IPS-NIHi11 (cell line): ENCODE data around the gene EYA3.

Experiments used
- DNase-seq: peaks from one replicate; pipeline ENCODE4 v3.0.0; 2012; ENCODE audit warnings: mixed read lengths, low spot score

EYA3 gene

GRCh38 chr1:27967884-27968466 is 120.4 kb downstream of the EYA3 start:
- no peak for DNase-seq

- DNase-seq = no peak
Observed at GRCh38 chr1:27967106-27967883, 121.1 kb downstream of the EYA3 start.

- DNase-seq = no peak
Observed at GRCh38 chr1:27966402-27967105, 121.9 kb downstream of the EYA3 start.

- no peak for DNase-seq
Observed at GRCh38 chr1:27963393-27963792, 125.0 kb downstream of the EYA3 start.

- peak; percentile 55 for DNase-seq
Observed at GRCh38 chr1:27961646-27962221, 126.7 kb downstream of the EYA3 start.

- DNase-seq = no peak
Observed at GRCh38 chr1:27960762-27961645, 127.4 kb downstream of the EYA3 start.

GRCh38 chr1:27959792-27960603 is 128.4 kb downstream of the EYA3 start, which contains the start of gene XKR8:
Gene XKR8 (plus strand): TSS chr1:27959973. CDS start chr1:27960070, 97 bp downstream.
- peak; percentile 99 for DNase-seq

- no peak for DNase-seq
Observed at GRCh38 chr1:27958513-27958912, 129.9 kb downstream of the EYA3 start.

GRCh38 chr1:27957655-27958054 is 130.8 kb downstream of the EYA3 start:
- DNase-seq = no peak

- DNase-seq = no peak
Observed at GRCh38 chr1:27956761-27957160, 131.6 kb downstream of the EYA3 start.

- no peak for DNase-seq
Observed at GRCh38 chr1:27955076-27955475, 133.3 kb downstream of the EYA3 start.

- no peak for DNase-seq
Observed at GRCh38 chr1:27954186-27954585, 134.2 kb downstream of the EYA3 start.

GRCh38 chr1:27952147-27952546 is 136.3 kb downstream of the EYA3 start:
- DNase-seq = no peak

GRCh38 chr1:27951396-27951795 is 137.0 kb downstream of the EYA3 start:
- DNase-seq = no peak

GRCh38 chr1:27949027-27949426 is 139.4 kb downstream of the EYA3 start:
- no peak for DNase-seq

- DNase-seq = no peak
Observed at GRCh38 chr1:27945020-27945419, 143.4 kb downstream of the EYA3 start.

- DNase-seq = no peak
Observed at GRCh38 chr1:27941671-27942540, 146.5 kb downstream of the EYA3 start.

- no peak for DNase-seq
Observed at GRCh38 chr1:27940870-27941560, 147.4 kb downstream of the EYA3 start.

GRCh38 chr1:27940297-27940696 is 148.1 kb downstream of the EYA3 start:
- peak; percentile 72 for DNase-seq
